ENCODE measurements around the gene CACHD1. TPM values are rescaled to one million over a fixed set of nuclear protein-coding genes. Genes with fewer than 3 reads are reported as not detected.

CACHD1 gene
- total and polyA plus RNA-seq, 11 donors, result 0.89 to 10.0 (median 2.4) TPM

DNA sequence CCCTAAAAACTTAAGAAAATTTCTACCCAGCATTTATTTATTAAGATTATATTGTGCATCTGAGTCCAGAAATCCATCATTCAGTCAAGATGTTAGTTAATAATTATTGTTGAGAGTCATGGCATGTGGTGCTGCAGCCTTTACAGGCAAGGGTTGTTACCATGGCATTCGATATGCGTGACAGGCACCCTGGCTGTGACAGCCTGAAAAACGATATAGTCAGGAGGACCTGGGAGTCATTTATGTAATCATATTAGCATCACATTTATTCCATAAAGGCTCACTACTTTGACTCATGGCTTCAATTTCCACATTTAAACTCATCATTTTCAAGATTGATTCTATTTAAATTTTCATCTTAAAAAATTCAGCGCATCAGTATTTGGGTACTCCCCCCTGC is 68.0 kb downstream of the CACHD1 start:
- H3K4me3 ChIP-seq, result no peak overlapping the region
- H3K36me3 ChIP-seq, result no peaks in the 10 kb centered on the region
- no peak for TF ChIP-seq POLR2A (IDR thresholded peaks at IDR 0.05)
- TF ChIP-seq, protein P1, sequence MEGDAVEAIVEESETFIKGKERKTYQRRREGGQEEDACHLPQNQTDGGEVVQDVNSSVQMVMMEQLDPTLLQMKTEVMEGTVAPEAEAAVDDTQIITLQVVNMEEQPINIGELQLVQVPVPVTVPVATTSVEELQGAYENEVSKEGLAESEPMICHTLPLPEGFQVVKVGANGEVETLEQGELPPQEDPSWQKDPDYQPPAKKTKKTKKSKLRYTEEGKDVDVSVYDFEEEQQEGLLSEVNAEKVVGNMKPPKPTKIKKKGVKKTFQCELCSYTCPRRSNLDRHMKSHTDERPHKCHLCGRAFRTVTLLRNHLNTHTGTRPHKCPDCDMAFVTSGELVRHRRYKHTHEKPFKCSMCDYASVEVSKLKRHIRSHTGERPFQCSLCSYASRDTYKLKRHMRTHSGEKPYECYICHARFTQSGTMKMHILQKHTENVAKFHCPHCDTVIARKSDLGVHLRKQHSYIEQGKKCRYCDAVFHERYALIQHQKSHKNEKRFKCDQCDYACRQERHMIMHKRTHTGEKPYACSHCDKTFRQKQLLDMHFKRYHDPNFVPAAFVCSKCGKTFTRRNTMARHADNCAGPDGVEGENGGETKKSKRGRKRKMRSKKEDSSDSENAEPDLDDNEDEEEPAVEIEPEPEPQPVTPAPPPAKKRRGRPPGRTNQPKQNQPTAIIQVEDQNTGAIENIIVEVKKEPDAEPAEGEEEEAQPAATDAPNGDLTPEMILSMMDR (IDR thresholded peaks at IDR 0.05), result no peak
- 68 to 79% (median 76%) methylated on average over 4 of the region's 4 CpGs for WGBS, 4 donors
- DNase-seq, result no peak
- H3K27ac ChIP-seq, result peak overlapping the region in 2 of 12 donors; percentile 3 to 37
- no peaks in the 10 kb centered on the region for H3K27me3 ChIP-seq
- no peak for ATAC-seq
- peaks cover 0 to 54% (median 30%) of the 10 kb centered on the region in 12 donors for H3K4me1 ChIP-seq
- intact Hi-C loops (cut with DNase I), result loop anchor here in 2 of 10 donors (2.0 to 5.0 kb wide), 2 partner anchors 61 to 67 kb away; partner anchors contain the start of gene CACHD1 (in 1 of the 2)
- peaks cover 0 to 3% (median 0%) of the 10 kb centered on the region in 12 donors for H3K9me3 ChIP-seq

DNA sequence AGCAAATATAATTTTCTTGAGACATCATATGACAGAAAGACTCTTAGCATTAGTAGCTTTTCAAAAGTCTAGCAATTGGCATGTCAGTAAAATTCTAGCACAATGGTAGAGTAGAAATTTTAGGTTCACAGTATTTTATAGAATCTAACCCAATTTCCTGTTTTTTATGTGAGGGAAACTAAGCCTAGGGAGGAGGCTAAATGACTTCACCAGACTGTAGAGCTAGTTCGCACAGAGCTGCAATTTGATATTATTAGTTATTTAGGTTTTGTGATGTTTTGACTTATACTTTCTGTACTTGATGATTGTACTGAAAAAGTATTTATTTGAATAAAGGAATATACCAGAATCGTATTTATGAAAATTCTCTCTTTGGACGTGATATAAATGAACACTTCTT is 68.5 kb downstream of the CACHD1 start:
- H3K27ac ChIP-seq, result peak overlapping the region in 3 of 12 donors; percentile 3 to 37 (median 16)
- peaks cover 0 to 3% (median 0%) of the 10 kb centered on the region in 12 donors for H3K9me3 ChIP-seq
- peaks cover 0 to 57% (median 30%) of the 10 kb centered on the region in 12 donors for H3K4me1 ChIP-seq
- intact Hi-C loops (cut with DNase I), result loop anchor here in 1 of 10 donors (5.0 kb wide), 1 partner anchor 61 kb away; no protein-coding TSS in a partner anchor
- H3K27me3 ChIP-seq, result no peaks in the 10 kb centered on the region
- H3K4me3 ChIP-seq, result no peak overlapping the region
- 69 to 76% (median 71%) methylated on average over 3 of the region's 3 CpGs for WGBS, 4 donors
- TF ChIP-seq POLR2A (IDR thresholded peaks at IDR 0.05), result no peak
- TF ChIP-seq, protein P1 (IDR thresholded peaks at IDR 0.05), result no peak
- DNase-seq, result no peak
- no peak for ATAC-seq
- H3K36me3 ChIP-seq, result no peaks in the 10 kb centered on the region

DNA sequence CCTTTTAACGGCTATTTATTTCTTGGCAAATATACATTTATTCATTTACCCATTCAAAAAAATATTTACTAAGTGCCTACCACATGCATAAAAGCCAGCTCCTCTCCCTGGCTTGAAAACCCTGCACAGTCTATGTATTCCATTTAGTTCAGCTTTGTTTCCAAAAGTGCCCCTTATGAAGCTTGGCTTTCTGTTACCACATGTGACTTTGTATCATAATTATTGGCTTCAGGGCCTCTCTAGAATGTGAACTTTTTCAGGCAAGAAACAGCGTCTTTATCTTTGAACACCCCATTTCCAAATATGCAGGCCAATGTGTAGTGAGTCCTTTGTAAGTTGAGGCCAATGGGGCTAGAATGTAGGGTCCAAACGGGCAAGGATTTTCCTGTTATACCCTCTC is 69.4 kb downstream of the CACHD1 start:
- DNase-seq (no peak), ATAC-seq (no peak)
- TF ChIP-seq POLR2A (IDR thresholded peaks at IDR 0.05), result no peak
- TF ChIP-seq, protein P1 (IDR thresholded peaks at IDR 0.05), result no peak
- Histone ChIP-seq H3K27ac (peak overlapping the region in 11 of 12 donors; percentile 47 to 73 (median 61)), H3K4me1 (peaks cover 0 to 60% (median 30%) of the 10 kb centered on the region in 12 donors), H3K36me3 (no peaks in the 10 kb centered on the region), H3K27me3 (no peaks in the 10 kb centered on the region), H3K9me3 (peaks cover 0 to 3% (median 0%) of the 10 kb centered on the region in 12 donors), H3K4me3 (peak overlapping the region in 2 of 12 donors; percentile 43 to 50)
- intact Hi-C loops (cut with DNase I), result loop anchor here in 1 of 10 donors (5.0 kb wide), 1 partner anchor 62 kb away; no protein-coding TSS in a partner anchor
- 52 to 61% (median 56%) methylated on average over 3 of the region's 3 CpGs for WGBS, 4 donors

DNA sequence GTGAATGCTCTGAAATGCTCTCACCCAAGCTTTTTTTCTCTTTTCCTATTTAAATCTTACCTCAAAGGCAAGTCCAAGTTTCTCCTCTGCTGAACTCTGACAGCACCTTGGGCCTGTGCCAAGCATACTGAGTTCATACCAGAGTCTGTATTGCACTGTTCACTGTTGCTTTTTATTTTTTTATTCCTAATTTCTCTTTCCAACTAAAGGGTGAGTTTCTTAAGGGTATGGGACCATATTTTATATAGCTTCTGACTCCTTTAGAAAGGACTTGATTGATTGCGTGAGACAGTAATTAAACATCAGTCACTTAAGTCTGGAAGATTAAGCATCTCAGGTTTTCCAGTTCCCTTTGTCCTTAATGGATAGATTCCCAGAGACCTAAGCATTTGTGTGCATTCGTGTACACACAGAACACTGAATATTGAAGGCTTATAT is 69.9 kb downstream of the CACHD1 start:
- intact Hi-C loops (cut with DNase I), result loop anchor here in 4 of 10 donors (5.0 to 10.0 kb wide), 2 partner anchors 62 to 65 kb away; partner anchors contain the start of gene CACHD1 (in 3 of the 4)
- TF ChIP-seq, protein P1 (IDR thresholded peaks at IDR 0.05), result no peak
- no peak for TF ChIP-seq POLR2A (IDR thresholded peaks at IDR 0.05)
- peak; percentile 68 to 89 (median 76) for DNase-seq
- Histone ChIP-seq H3K9me3 (no peaks in the 10 kb centered on the region), H3K27me3 (no peaks in the 10 kb centered on the region), H3K4me1 (peaks cover 0 to 60% (median 30%) of the 10 kb centered on the region in 12 donors), H3K27ac (peak overlapping the region in 11 of 12 donors; percentile 47 to 73 (median 61)), H3K4me3 (peak overlapping the region in 9 of 12 donors; percentile 21 to 50 (median 39)), H3K36me3 (no peaks in the 10 kb centered on the region)
- WGBS, 4 donors, result 45 to 64% (median 61%) methylated on average over 2 of the region's 2 CpGs
- ATAC-seq, result peak in 3 of 4 donors; percentile 38 to 59 (median 59)
